Testis (tissue), 2 donors: Measurements from ENCODE around the gene B3GLCT.

Source experiments
- CTCF ChIP-seq, 3 experiments: fragments of 450-650 bp in 2 of 3; fragments of 200-600 bp in 1 of 3; sonication (generic) in 1 of 3; IDR thresholded peaks; one replicate each; pipeline ENCODE4 v1.5.1; 2016 to 2019; ENCODE audit warnings: antibody characterized with exemption in 3 of 3, mild to moderate bottlenecking in 2 of 3, moderate library complexity in 1 of 3
- POLR2A ChIP-seq: fragments of 450-650 bp; IDR thresholded peaks from one replicate; pipeline ENCODE4 v1.6.1; 2017; ENCODE audit warnings: antibody characterized with exemption, mild to moderate bottlenecking, moderate library complexity

- no peak for TF ChIP-seq CTCF (IDR thresholded peaks at IDR 0.05)
- TF ChIP-seq POLR2A: no peak
These were observed 44.8 kb upstream of the B3GLCT start for GRCh38 chr13:31154939-31155338.
